ENCODE measurements around the gene ESRRB.
A peak's percentile ranks its signal among the peaks of the same experiment; 100 is the strongest.

Gene ESRRB

GRCh38 chr14:76501156-76501720 is 125.3 kb downstream of the ESRRB start:
- TF ChIP-seq CTCF (IDR thresholded peaks at IDR 0.05; ENCODE audit: insufficient read depth, low read depth, low read length, missing control alignments), result no peak
- no peak overlapping the region for H3K4me3 ChIP-seq (ENCODE audit: low read length)
- no peak for DNase-seq (ENCODE audit: low read depth)

GRCh38 chr14:76502219-76502618 is 126.3 kb downstream of the ESRRB start:
- H3K4me3 ChIP-seq (ENCODE audit: low read length), result no peak overlapping the region
- no peak for DNase-seq (ENCODE audit: low read depth)
- TF ChIP-seq CTCF (IDR thresholded peaks at IDR 0.05; ENCODE audit: insufficient read depth, low read depth, low read length, missing control alignments), result no peak

- TF ChIP-seq CTCF (IDR thresholded peaks at IDR 0.05; ENCODE audit: insufficient read depth, low read depth, low read length, missing control alignments), result no peak
- H3K4me3 ChIP-seq (ENCODE audit: low read length), result no peak overlapping the region
- DNase-seq (ENCODE audit: low read depth), result no peak
Observed at GRCh38 chr14:76502638-76503037, 126.7 kb downstream of the ESRRB start.

- H3K4me3 ChIP-seq (ENCODE audit: low read length), result no peak overlapping the region
- TF ChIP-seq CTCF (IDR thresholded peaks at IDR 0.05; ENCODE audit: insufficient read depth, low read depth, low read length, missing control alignments), result no peak
- DNase-seq (ENCODE audit: low read depth), result no peak
Observed at GRCh38 chr14:76509311-76509710, 133.4 kb downstream of the ESRRB start.

- no peak for TF ChIP-seq CTCF (IDR thresholded peaks at IDR 0.05; ENCODE audit: insufficient read depth, low read depth, low read length, missing control alignments)
- no peak for DNase-seq (ENCODE audit: low read depth)
- H3K4me3 ChIP-seq (ENCODE audit: low read length), result no peak overlapping the region
Observed at GRCh38 chr14:76510181-76510580, 134.2 kb downstream of the ESRRB start.

GRCh38 chr14:76514213-76514998 is 138.5 kb downstream of the ESRRB start:
- H3K4me3 ChIP-seq (ENCODE audit: low read length), result no peak overlapping the region
- peak; percentile 63 for TF ChIP-seq CTCF (IDR thresholded peaks at IDR 0.05; ENCODE audit: insufficient read depth, low read depth, low read length, missing control alignments)
- peak; percentile 66 for DNase-seq (ENCODE audit: low read depth)

- TF ChIP-seq CTCF (IDR thresholded peaks at IDR 0.05; ENCODE audit: insufficient read depth, low read depth, low read length, missing control alignments), result no peak
- peak; percentile 92 for DNase-seq (ENCODE audit: low read depth)
- no peak overlapping the region for H3K4me3 ChIP-seq (ENCODE audit: low read length)
Observed at GRCh38 chr14:76516884-76517283, 140.9 kb downstream of the ESRRB start.
